ENCODE measurements around the gene PKN2.
"Not testable (repeated sequence)": the region's sequence is repeated elsewhere in the genome, so short reads cannot be mapped to it uniquely, and the experiment has no call there.

Gene PKN2

GRCh38 chr1:88784551-88784950, 100.5 kb downstream of the PKN2 start:
- DNase-seq (ENCODE audit: low spot score) (no peak), FAIRE-seq (no peak)

GRCh38 chr1:88787023-88787903, 103.2 kb downstream of the PKN2 start:
- no peak for FAIRE-seq

GRCh38 chr1:88791192-88791591, 107.1 kb downstream of the PKN2 start:
- no peak for FAIRE-seq
- no peak for DNase-seq (ENCODE audit: low spot score)

More at GRCh38 chr1:88787023-88787903, 103.2 kb downstream of the PKN2 start:
- DNase-seq (ENCODE audit: low spot score) = no peak

- FAIRE-seq (no peak), DNase-seq (ENCODE audit: low spot score) (no peak)
Measured at GRCh38 chr1:88799491-88799890, 115.4 kb downstream of the PKN2 start.

GRCh38 chr1:88800382-88801051, 116.4 kb downstream of the PKN2 start:
- DNase-seq (ENCODE audit: low spot score) = no peak

GRCh38 chr1:88801575-88802208, 117.6 kb downstream of the PKN2 start:
- FAIRE-seq (no peak), DNase-seq (ENCODE audit: low spot score) (peak; percentile 40)

More at GRCh38 chr1:88800382-88801051, 116.4 kb downstream of the PKN2 start:
- FAIRE-seq = no peak

DNA sequence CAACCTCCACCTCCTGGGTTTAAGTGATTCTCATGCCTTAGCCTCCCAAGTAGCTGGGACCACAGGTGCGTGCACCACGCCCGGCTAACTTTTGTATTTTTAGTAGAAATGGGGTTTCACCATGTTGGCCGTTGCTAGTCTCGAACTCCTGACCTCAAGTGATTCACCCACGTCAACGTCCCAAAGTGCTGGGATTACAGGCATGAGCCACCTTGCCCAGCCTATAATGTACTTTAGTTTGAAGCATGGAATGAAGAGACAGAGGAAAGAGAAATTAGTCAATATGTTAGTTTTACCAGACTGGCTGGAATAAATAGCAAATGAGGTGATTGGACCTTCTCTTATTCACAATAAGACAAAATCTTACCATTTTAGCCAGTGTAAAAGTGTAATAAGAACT, 118.3 kb downstream of the PKN2 start:
- no peak for DNase-seq (ENCODE audit: low spot score)
- FAIRE-seq = no peak

DNA sequence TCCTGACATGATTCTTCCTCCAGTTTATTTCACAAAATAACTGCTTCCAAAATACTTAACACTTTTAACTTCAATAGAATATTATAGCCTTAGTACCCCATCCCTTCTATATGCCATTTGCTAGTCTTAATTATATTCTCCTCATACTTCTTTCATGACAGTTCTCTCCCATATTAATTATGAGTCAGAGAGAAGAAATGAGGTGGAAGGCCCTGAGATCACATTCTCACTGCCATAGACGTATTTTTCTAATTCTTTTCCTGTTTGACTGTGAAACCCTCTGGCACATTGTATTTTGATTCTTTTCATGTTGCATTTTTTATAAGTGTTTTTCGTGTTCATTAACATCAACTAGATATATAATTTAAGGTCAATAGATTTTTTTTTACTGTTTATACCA, 118.9 kb downstream of the PKN2 start:
- FAIRE-seq = peak; percentile 75
- DNase-seq (ENCODE audit: low spot score) = no peak

DNA sequence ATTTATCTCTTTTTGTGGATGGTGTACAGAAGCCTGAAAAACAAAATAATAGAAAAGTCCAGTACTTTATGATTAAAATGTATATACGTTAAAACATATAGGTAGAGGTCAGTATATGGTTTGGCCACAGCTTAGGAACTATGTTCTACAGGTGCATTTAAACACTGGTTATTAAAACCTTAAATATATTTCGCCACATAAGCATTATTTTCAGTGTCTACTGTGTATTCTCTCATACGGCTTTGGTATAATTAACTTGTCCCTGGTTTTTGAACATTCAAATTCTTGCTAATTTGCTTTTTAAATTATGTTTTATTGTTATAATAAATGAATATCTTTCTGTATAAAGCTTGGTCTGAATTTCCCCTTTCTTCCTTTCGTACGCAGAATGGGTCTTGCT, 119.4 kb downstream of the PKN2 start:
- no peak for FAIRE-seq
- DNase-seq (ENCODE audit: low spot score) = no peak

- DNase-seq (ENCODE audit: low spot score) (no peak), FAIRE-seq (no peak)
Measured at GRCh38 chr1:88812366-88812765, 128.3 kb downstream of the PKN2 start.

DNA sequence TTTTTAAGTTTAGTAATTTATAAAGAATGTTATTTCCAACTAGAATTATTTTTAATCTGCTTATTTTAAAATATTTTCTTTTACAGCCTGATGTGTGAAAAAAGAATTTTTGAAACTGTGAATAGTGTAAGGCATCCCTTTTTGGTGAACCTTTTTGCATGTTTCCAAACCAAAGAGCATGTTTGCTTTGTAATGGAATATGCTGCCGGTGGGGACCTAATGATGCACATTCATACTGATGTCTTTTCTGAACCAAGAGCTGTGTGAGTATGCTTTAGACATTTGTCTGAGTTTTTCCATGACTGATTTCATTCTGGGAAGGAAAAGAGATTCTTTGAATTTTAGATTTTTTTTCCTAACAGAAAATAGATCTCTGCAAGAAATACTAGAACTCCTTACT, 129.4 kb downstream of the PKN2 start:
- DNase-seq (ENCODE audit: low spot score) (no peak), FAIRE-seq (no peak)

DNA sequence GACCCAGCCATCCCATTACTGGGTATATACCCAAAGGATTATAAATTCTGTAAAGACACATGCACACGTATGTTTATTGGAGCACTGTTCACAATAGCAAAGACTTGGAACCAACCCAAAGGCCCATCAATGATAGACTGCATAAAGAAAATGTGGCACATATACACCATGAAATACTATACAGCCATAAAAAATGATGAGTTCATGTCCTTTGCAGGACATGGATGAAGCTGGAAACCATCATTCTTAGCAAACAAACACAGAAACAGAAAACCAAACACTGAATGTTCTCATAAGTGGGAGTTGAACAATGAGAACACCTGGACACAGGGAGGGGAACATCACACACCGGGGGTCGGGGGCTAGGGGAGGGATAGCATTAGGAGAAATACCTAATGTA, 135.6 kb downstream of the PKN2 start:
- FAIRE-seq; DNase-seq (ENCODE audit: low spot score): not testable (repeated sequence)

DNA sequence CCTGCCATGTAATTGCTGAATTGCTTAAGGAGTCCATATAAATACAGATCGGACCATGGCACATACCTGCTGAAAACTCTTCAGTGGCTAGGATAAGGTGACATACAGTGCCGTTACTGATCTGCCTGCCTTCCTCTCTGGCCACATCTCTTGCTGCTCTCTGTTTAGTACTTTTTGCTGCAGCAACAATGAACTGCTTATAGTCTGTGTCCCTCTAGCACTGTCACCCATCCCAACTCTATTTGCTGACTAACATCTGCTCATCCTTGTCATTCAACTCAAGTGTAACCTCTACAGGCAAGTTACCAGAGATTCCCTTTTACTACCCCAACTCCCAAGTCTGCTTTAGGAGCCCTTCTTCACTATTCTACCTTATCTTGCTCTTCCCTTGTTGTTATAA, 141.6 kb downstream of the PKN2 start:
- no peak for FAIRE-seq
- DNase-seq (ENCODE audit: low spot score) = no peak

DNA sequence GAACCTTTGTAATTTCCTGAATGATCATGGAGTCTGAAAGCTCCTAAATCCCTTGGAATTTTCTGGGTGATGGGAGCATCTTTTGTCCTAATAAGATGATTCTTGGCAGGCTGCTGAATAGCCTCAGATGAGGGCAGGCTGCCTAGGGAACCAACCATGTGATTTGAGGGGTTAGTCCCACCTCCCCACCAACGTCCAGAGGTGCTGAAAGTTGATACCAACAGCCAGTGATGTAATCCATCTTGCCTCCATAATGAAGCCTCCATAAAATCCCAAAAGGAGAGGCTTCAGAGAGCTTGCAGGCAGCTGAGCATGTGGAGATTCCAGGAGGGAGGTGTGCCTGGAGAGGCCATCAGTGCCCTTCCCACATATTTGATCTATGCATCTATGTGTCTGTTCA, 163.6 kb downstream of the PKN2 start:
- DNase-seq (ENCODE audit: low spot score) (no peak), FAIRE-seq (no peak)

DNA sequence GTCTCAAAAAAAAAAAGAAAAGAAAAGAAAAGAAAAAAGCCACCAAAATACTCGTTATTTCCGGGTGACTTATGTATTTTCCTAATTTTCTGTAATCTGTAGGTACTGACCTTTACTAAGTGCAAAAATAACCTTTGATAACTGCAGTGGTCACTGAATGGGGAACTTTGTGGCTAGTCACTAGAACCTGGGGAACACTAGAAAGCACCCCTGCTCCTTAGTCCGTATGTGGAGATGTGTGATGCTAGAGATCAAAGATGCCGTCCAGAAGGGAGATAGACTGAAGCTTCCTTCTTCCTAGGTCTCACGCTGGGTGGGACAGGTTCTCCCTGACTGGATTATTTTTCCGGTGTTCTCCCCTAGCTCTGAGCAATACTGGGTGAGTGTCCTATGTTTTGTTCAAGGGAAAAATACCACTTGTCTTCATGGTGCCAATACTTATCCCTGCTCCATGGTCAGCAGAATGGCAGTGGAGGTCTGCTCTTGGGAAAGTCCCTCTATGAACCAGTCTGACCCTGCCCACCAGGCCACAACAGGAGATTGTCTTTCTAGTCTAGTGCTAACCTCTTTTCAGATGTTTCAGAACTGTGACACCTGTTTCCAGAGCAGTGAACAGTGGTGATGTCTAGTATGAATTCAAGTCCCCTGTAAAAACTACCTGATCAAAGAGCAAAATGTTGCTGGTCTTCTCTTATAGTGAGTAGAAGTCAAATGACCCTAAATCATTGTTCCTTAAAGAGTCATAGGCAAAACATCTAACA, 167.4 kb downstream of the PKN2 start:
- no peak for DNase-seq (ENCODE audit: low spot score)
- no peak for FAIRE-seq

DNA sequence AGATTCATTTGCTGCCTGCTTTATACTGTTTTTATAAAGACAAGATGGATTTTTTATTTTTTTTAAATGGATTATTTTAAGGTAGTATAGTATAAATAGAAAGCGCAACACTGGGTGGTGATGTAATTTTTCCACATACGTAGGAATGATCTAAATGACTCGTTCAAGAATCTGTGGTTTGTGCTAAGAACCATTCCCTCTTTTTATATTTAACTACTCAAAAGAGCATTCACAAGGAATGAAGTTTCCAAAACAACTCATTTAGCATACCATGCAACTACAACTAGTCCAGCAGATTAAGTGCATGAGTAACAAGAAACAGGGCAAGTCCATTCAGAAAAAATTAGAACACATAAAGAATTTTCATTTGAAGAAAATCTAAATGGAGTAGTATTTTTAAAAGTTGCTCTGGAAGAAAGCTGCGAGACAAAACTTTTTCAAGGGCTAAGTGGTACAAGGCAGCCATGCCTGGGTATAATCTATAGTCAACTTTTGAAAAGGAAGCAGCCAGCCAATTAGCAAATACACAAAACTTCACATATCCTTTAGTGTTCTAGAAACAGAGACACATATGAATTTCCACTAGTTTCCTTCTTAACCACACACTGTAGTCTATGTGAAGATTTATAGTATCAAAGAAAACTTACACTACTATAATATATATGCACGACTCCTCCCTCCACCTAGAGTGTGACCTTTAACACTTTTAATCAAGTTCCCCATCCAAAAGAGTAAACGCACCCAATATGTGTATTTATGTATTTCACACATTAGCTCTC, 183.9 kb downstream of the PKN2 start:
- FAIRE-seq (no peak), DNase-seq (ENCODE audit: low spot score) (peak; percentile 9)

DNA sequence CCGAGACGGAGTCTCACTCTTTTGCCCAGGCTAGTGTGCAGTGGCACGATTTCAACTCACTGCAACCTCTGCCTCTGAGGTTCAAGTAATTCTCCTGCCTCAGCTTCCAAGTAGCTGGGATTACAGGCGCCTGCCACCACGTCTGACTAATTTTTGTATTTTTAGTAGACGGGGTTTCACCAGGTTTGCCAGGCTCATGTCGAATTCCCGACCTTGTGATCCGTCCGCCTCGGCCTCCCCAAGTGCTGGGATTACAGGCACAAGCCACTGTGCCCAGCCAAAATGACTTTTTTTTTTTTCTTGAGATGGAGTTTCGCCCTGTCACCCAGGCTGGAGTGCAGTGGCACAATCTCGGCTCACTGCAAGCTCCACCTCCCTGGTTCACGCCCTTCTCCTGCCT, 185.6 kb downstream of the PKN2 start:
- FAIRE-seq; DNase-seq (ENCODE audit: low spot score): not testable (repeated sequence)

DNA sequence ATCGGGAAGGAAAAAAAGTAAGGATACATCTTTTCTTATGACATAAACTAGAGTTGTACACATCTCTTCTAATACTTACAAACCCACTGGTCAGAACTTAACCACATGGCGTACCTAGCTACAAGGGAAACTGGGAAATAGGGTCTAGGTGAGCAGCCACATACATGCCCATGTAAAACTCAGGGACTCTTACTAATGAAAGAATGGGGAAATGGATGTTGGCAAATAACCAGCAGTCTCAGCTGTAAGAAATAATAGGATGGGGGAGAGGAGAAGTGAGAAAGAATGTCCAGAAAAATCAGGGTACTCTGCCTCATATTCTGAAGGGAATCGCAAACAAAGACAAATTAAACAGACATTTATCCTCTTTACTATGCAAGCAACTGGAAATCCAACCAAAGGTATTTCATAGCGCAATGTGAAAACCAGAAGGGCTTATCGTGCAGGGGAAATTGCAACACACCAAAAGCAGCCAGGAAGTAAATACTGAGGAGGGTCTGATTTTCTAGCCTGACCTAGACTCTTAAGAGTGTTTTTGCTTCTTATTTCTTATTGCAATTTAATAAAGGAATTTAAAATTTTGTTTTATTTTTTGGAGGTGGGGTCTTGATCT, 189.8 kb downstream of the PKN2 start:
- DNase-seq (ENCODE audit: low spot score) (no peak), FAIRE-seq (no peak)

DNA sequence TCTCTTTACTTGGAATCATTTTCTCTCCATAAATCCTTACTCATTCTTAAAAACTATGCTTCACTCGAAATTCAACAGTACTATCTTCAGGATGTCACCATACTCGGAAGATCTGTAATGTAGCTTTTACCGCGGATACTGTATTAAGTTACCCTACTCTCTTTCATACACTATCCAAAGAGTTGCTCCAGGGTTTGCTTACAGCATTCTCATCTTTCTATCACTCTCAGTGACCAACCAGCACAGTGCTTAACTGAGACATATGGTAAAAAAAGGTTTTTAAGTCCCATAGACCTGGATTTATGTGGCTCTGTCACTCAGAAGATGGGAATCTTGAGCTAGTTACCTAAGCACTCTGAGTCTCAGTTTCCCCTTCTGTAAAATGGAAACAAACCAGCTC, 191.5 kb downstream of the PKN2 start:
- DNase-seq (ENCODE audit: low spot score) (no peak), FAIRE-seq (no peak)
